ENCODE measurements around the gene LOXL1. TPM values are rescaled to one million over a fixed set of nuclear protein-coding genes. Genes with fewer than 3 reads are reported as not detected.
"Not testable (repeated sequence)": the region's sequence is repeated elsewhere in the genome, so short reads cannot be mapped to it uniquely, and the experiment has no call there.

LOXL1 gene
- polyA plus RNA-seq, 1 donor (not counting 4 experiments of a cell fraction or from before 2014, with no cell fraction given) = 8.8 TPM

GRCh38 chr15:73959012-73959581, 32.8 kb downstream of the LOXL1 start:
- Histone ChIP-seq H3K4me2 (ENCODE audit: control insufficient read depth, extremely low read depth, insufficient read depth, low read depth, low read length) (no peak overlapping the region), H3K9me1 (ENCODE audit: control insufficient read depth, extremely low read depth, insufficient read depth, low read length) (no peaks in the 10 kb centered on the region), H3K9ac (ENCODE audit: control insufficient read depth, extremely low read depth, insufficient read depth, low read length) (no peak overlapping the region), H3K36me3 (ENCODE audit: control insufficient read depth in 2 of 2, extremely low read depth in 1 of 2, insufficient read depth in 2 of 2, low read length in 2 of 2) (no peaks in the 10 kb centered on the region), H4K20me1 (ENCODE audit: control insufficient read depth, extremely low read depth, insufficient read depth, low read length) (no peaks in the 10 kb centered on the region), H3K4me1 (ENCODE audit: control insufficient read depth, extremely low read depth, insufficient read depth, low read length) (peaks cover 19% of the 10 kb centered on the region), H3K27me3 (ENCODE audit: control insufficient read depth, extremely low read depth, insufficient read depth, low read length) (no peaks in the 10 kb centered on the region), H3K79me2 (ENCODE audit: control insufficient read depth, insufficient read depth, low read length) (no peaks in the 10 kb centered on the region), H3K9me3 (ENCODE audit: control insufficient read depth, low read depth, low read length) (no peaks in the 10 kb centered on the region), H3K27ac (ENCODE audit: control insufficient read depth, insufficient read depth, low read length) (no peak overlapping the region), H3K4me3 (ENCODE audit: control insufficient read depth in 2 of 3, extremely low read depth in 1 of 3, insufficient read depth in 2 of 3, low read depth in 1 of 3, low read length in 3 of 3) (no peak overlapping the region), H2AFZ (ENCODE audit: control insufficient read depth, low read length) (no peak overlapping the region)
- TF ChIP-seq CTCF (optimal IDR thresholded peaks at IDR 0.05 in 1 of 3, IDR thresholded peaks at IDR 0.05 in 1 of 3, conservative IDR thresholded peaks at IDR 0.05 in 1 of 3; ENCODE audit: extremely low read depth in 1 of 3, insufficient read depth in 2 of 3, low read length in 3 of 3) (no peak), EZH2 (IDR thresholded peaks at IDR 0.05; ENCODE audit: low read length) (no peak)
- FAIRE-seq (no peak), DNase-seq (ENCODE audit: low read depth, low spot score) (no peak)
- dilution Hi-C loops (cut with MboI; ENCODE audit: extremely low pct_ligation_motif_present, low sequenced_read_pairs) = no loop called here

- H3K4me2 ChIP-seq (ENCODE audit: control insufficient read depth, extremely low read depth, insufficient read depth, low read depth, low read length) = no peak overlapping the region
- H3K27me3 ChIP-seq (ENCODE audit: control insufficient read depth, extremely low read depth, insufficient read depth, low read length) = no peaks in the 10 kb centered on the region
- peaks cover 20% of the 10 kb centered on the region for H3K4me1 ChIP-seq (ENCODE audit: control insufficient read depth, extremely low read depth, insufficient read depth, low read length)
- no peak for FAIRE-seq
- DNase-seq (ENCODE audit: low read depth, low spot score) = no peak
- H4K20me1 ChIP-seq (ENCODE audit: control insufficient read depth, extremely low read depth, insufficient read depth, low read length) = no peaks in the 10 kb centered on the region
- H3K79me2 ChIP-seq (ENCODE audit: control insufficient read depth, insufficient read depth, low read length) = no peaks in the 10 kb centered on the region
- no peaks in the 10 kb centered on the region for H3K9me1 ChIP-seq (ENCODE audit: control insufficient read depth, extremely low read depth, insufficient read depth, low read length)
- H3K9me3 ChIP-seq (ENCODE audit: control insufficient read depth, low read depth, low read length) = no peaks in the 10 kb centered on the region
- no peak overlapping the region for H3K4me3 ChIP-seq (ENCODE audit: control insufficient read depth in 2 of 3, extremely low read depth in 1 of 3, insufficient read depth in 2 of 3, low read depth in 1 of 3, low read length in 3 of 3)
- no peak overlapping the region for H3K9ac ChIP-seq (ENCODE audit: control insufficient read depth, extremely low read depth, insufficient read depth, low read length)
- H3K27ac ChIP-seq (ENCODE audit: control insufficient read depth, insufficient read depth, low read length) = no peak overlapping the region
- dilution Hi-C loops (cut with MboI; ENCODE audit: extremely low pct_ligation_motif_present, low sequenced_read_pairs) = no loop called here
- no peak overlapping the region for H2AFZ ChIP-seq (ENCODE audit: control insufficient read depth, low read length)
- no peaks in the 10 kb centered on the region for H3K36me3 ChIP-seq (ENCODE audit: control insufficient read depth in 2 of 2, extremely low read depth in 1 of 2, insufficient read depth in 2 of 2, low read length in 2 of 2)
- TF ChIP-seq CTCF (optimal IDR thresholded peaks at IDR 0.05 in 1 of 3, IDR thresholded peaks at IDR 0.05 in 1 of 3, conservative IDR thresholded peaks at IDR 0.05 in 1 of 3; ENCODE audit: extremely low read depth in 1 of 3, insufficient read depth in 2 of 3, low read length in 3 of 3) (no peak), EZH2 (IDR thresholded peaks at IDR 0.05; ENCODE audit: low read length) (no peak)
Measured at GRCh38 chr15:73959801-73960200, 33.5 kb downstream of the LOXL1 start.

GRCh38 chr15:73960472-73961070, 34.3 kb downstream of the LOXL1 start:
- H3K9me3 ChIP-seq (ENCODE audit: control insufficient read depth, low read depth, low read length); H3K4me3 ChIP-seq (ENCODE audit: control insufficient read depth in 2 of 3, extremely low read depth in 1 of 3, insufficient read depth in 2 of 3, low read depth in 1 of 3, low read length in 3 of 3); H3K79me2 ChIP-seq (ENCODE audit: control insufficient read depth, insufficient read depth, low read length); DNase-seq (ENCODE audit: low read depth, low spot score); H4K20me1 ChIP-seq (ENCODE audit: control insufficient read depth, extremely low read depth, insufficient read depth, low read length); H3K9ac ChIP-seq (ENCODE audit: control insufficient read depth, extremely low read depth, insufficient read depth, low read length); FAIRE-seq; H2AFZ ChIP-seq (ENCODE audit: control insufficient read depth, low read length); H3K4me2 ChIP-seq (ENCODE audit: control insufficient read depth, extremely low read depth, insufficient read depth, low read depth, low read length); H3K36me3 ChIP-seq (ENCODE audit: control insufficient read depth in 2 of 2, extremely low read depth in 1 of 2, insufficient read depth in 2 of 2, low read length in 2 of 2); H3K9me1 ChIP-seq (ENCODE audit: control insufficient read depth, extremely low read depth, insufficient read depth, low read length); H3K27ac ChIP-seq (ENCODE audit: control insufficient read depth, insufficient read depth, low read length); dilution Hi-C loops (cut with MboI; ENCODE audit: extremely low pct_ligation_motif_present, low sequenced_read_pairs); H3K27me3 ChIP-seq (ENCODE audit: control insufficient read depth, extremely low read depth, insufficient read depth, low read length): not testable (repeated sequence)
- peaks cover 28% of the 10 kb centered on the region for H3K4me1 ChIP-seq (ENCODE audit: control insufficient read depth, extremely low read depth, insufficient read depth, low read length)

All from keratinocyte (primary cell).